Panc1 (cell line): ENCODE data around the gene FAM13C. TPM values are rescaled to one million over a fixed set of nuclear protein-coding genes. Genes with fewer than 3 reads are reported as not detected.

Experiments used
- ATAC-seq: fragments of 200-7000 bp; cut with Tn5 transposase; 2 replicates; pipeline ENCODE4 v1.9.1; 2020; ENCODE audit warnings: mild to moderate bottlenecking, moderate library complexity
- BruUV-seq: library from RNA; stranded (reverse); fragments of 400-500 nt; replicated peaks from 2 replicates; lab custom pipeline; 2021; lab: Mats Ljungman, UMichigan
- CTCF ChIA-PET: fragments of 300-600 bp; sonication (Branson Sonifier 250); formaldehyde crosslinking; loops from one replicate; lab custom pipeline; 2022; ENCODE audit warnings: antibody characterized with exemption; lab: Charles Lee
- POLR2A ChIA-PET: fragments of 300-600 bp; sonication (Branson Sonifier 250); formaldehyde crosslinking; loops from one replicate; lab custom pipeline; 2022; ENCODE audit warnings: antibody characterized with exemption; lab: Charles Lee
- DNase-seq: peaks from one replicate; pipeline ENCODE4 v3.0.0-alpha.2; 2010; ENCODE audit warnings: low read depth, low spot score
- H3K27ac ChIP-seq: 2 replicates; pipeline ENCODE4 v1.5.1; 2011; ENCODE audit warnings: mild to moderate bottlenecking, low read length, inconsistent platforms
- H3K27me3 ChIP-seq: fragments of 200-500 bp; sonication (Bioruptor generic); 2 replicates; pipeline ENCODE4 v1.6.0; 2014; ENCODE audit warnings: low read length, inconsistent platforms; ENCODE audit not compliant: control insufficient read depth, insufficient read depth
- H3K36me3 ChIP-seq: fragments of 200-500 bp; sonication (Bioruptor generic); 2 replicates; pipeline ENCODE4 v1.5.1; 2014; ENCODE audit warnings: inconsistent platforms, mild to moderate bottlenecking, low read length, moderate library complexity; ENCODE audit not compliant: control insufficient read depth, insufficient read depth
- H3K4me1 ChIP-seq: 2 replicates; pipeline ENCODE4 v1.5.1; 2011; ENCODE audit warnings: inconsistent platforms, mild to moderate bottlenecking, low read length, moderate library complexity; ENCODE audit not compliant: control insufficient read depth, insufficient read depth
- H3K4me3 ChIP-seq, 2 experiments: 2 replicates each; pipeline ENCODE4 v1.5.1; 2011 to 2012; ENCODE audit warnings: low read depth in 2 of 2, low read length in 2 of 2, mild to moderate bottlenecking in 2 of 2, inconsistent platforms in 1 of 2, moderate library complexity in 1 of 2
- H3K9me3 ChIP-seq: fragments of 200-500 bp; sonication (Bioruptor generic); 2 replicates; pipeline ENCODE4 v1.5.1; 2014; ENCODE audit warnings: low read depth, mild to moderate bottlenecking, inconsistent platforms, low read length, moderate library complexity; ENCODE audit not compliant: control insufficient read depth, insufficient read depth
- POLR2AphosphoS5 ChIP-seq: IDR thresholded peaks from 2 replicates; pipeline ENCODE4 v1.6.1; 2012; ENCODE audit warnings: mild to moderate bottlenecking, low read depth, low read length, moderate library complexity
- REST ChIP-seq, 2 experiments: IDR thresholded peaks; 2 replicates each; pipeline ENCODE4 v1.6.1; 2011 to 2012; ENCODE audit warnings: low read depth in 2 of 2, control low read depth in 1 of 2, low read length in 1 of 2, mild to moderate bottlenecking in 1 of 2, moderate library complexity in 1 of 2; ENCODE audit not compliant: insufficient read depth in 1 of 2
- SIN3A ChIP-seq: IDR thresholded peaks from 2 replicates; pipeline ENCODE4 v1.6.1; 2012; ENCODE audit warnings: low read depth, mild to moderate bottlenecking, low read length, moderate library complexity, borderline replicate concordance; ENCODE audit not compliant: insufficient read depth
- TCF7L2 ChIP-seq: IDR thresholded peaks from 2 replicates; pipeline ENCODE4 v1.6.1; 2011; ENCODE audit warnings: mild to moderate bottlenecking, low read depth, low read length, inconsistent platforms
- in situ Hi-C: cut with HindIII; loops from 2 replicates; pipeline ENCODE4 v1.10.0; 2016; ENCODE audit warnings: low sequenced_read_pairs, low pct_unique_long_range_greater_than_20kb
- intact Hi-C: fragments of 100-400 bp; cut with micrococcal nuclease; formaldehyde crosslinking; loops from one replicate; pipeline ENCODE4 v1.10.0; 2022; ENCODE audit not compliant: unreplicated experiment
- total RNA-seq: library from RNA; stranded (reverse); gene quantifications from one replicate; pipeline ENCODE4 v1.2.1, GENCODE V29; 2021; ENCODE audit not compliant: unreplicated experiment
- TF ChIP-seq, protein P1 (sequence below): fragments of 450-650 bp; IDR thresholded peaks from 2 replicates; pipeline ENCODE4 v1.5.1; 2017; ENCODE audit warnings: mild to moderate bottlenecking

Gene FAM13C
- total RNA-seq, 1 experiment from 2014 or later = not detected

GRCh38 chr10:59310324-59310914 is 51.9 kb downstream of the FAM13C start:
- intact Hi-C loops = no loop called here
- TF ChIP-seq, protein P1, sequence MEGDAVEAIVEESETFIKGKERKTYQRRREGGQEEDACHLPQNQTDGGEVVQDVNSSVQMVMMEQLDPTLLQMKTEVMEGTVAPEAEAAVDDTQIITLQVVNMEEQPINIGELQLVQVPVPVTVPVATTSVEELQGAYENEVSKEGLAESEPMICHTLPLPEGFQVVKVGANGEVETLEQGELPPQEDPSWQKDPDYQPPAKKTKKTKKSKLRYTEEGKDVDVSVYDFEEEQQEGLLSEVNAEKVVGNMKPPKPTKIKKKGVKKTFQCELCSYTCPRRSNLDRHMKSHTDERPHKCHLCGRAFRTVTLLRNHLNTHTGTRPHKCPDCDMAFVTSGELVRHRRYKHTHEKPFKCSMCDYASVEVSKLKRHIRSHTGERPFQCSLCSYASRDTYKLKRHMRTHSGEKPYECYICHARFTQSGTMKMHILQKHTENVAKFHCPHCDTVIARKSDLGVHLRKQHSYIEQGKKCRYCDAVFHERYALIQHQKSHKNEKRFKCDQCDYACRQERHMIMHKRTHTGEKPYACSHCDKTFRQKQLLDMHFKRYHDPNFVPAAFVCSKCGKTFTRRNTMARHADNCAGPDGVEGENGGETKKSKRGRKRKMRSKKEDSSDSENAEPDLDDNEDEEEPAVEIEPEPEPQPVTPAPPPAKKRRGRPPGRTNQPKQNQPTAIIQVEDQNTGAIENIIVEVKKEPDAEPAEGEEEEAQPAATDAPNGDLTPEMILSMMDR = no peak
- TF ChIP-seq SIN3A = no peak
- no peak for TF ChIP-seq POLR2AphosphoS5
- no peak for TF ChIP-seq TCF7L2
- no peak for TF ChIP-seq REST (IDR thresholded peaks at IDR 0.05; ENCODE audit: insufficient read depth in 1 of 2, low read depth in 2 of 2, low read length in 1 of 2)
- no TSS peak for BruUV-seq
- Histone ChIP-seq H3K4me3 (no peak overlapping the region), H3K36me3 (no peaks in the 10 kb centered on the region), H3K27me3 (no peaks in the 10 kb centered on the region), H3K4me1 (no peaks in the 10 kb centered on the region), H3K27ac (no peak overlapping the region), H3K9me3 (no peaks in the 10 kb centered on the region)
- in situ Hi-C loops = no loop called here
- ChIA-PET POLR2A (no interaction called here), CTCF (no interaction called here)
- DNase-seq (no peak), ATAC-seq (no peak)

DNA sequence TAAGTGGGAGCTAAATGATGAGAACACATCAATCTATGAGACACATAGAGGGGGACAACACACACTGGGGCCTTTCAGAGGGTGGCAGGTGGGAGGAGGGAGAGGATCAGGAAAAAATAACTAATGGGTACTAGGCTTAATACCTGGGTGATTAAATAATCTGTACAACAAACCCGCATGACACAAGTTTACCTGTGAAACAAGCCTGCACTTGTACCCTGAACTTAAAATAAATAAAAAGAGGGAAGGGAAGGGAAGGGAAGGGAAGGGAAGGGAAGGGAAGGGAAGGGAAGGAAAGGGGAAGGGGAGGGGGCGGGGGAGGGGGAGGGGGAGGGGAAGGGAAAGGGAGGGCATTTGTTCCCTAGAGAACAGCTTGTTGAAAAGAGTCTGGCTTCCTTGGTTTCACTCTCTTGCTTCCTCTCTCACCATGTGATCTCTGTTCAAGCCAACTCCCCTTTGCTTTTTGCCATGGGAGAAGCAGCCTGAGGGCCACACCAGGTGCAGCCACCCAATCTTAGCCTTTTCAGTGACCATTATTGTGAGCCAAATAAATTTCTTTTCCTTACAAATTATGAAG is 57.7 kb downstream of the FAM13C start:
- in situ Hi-C loops (no loop called here), intact Hi-C loops (no loop called here)
- ChIA-PET POLR2A (no interaction called here), CTCF (no interaction called here)
- no peaks in the 10 kb centered on the region for H3K9me3 ChIP-seq
- H3K27me3 ChIP-seq = no peaks in the 10 kb centered on the region
- no peak for DNase-seq
- H3K36me3 ChIP-seq = no peaks in the 10 kb centered on the region
- ATAC-seq = no peak
- TF ChIP-seq REST (IDR thresholded peaks at IDR 0.05; ENCODE audit: insufficient read depth in 1 of 2, low read depth in 2 of 2, low read length in 1 of 2) (no peak), SIN3A (no peak), TCF7L2 (no peak), POLR2AphosphoS5 (no peak)
- TF ChIP-seq, protein P1 = no peak
- no peaks in the 10 kb centered on the region for H3K4me1 ChIP-seq
- no peak overlapping the region for H3K27ac ChIP-seq
- no TSS peak for BruUV-seq
- no peak overlapping the region for H3K4me3 ChIP-seq
